Fibroblast of lung (primary cell): Measurements from ENCODE around the gene DENND1A. TPM values are rescaled to one million over a fixed set of nuclear protein-coding genes. Genes with fewer than 3 reads are reported as not detected.

ENCODE experiments used
- DNase-seq, 2 donors: peaks; one replicate each; pipeline versions ENCODE4 v3.0.0 to v3.0.0-alpha.2; 2010; ENCODE audit warnings: low read depth in 2 of 2
- H2AFZ ChIP-seq: 2 replicates; pipeline ENCODE4 v1.5.1; 2012; ENCODE audit warnings: low read length, control low read depth, inconsistent platforms
- H3K27ac ChIP-seq: 2 replicates; pipeline ENCODE4 v1.5.1; 2011; ENCODE audit warnings: low read length, control low read depth; ENCODE audit not compliant: insufficient read depth
- H3K27me3 ChIP-seq: 2 replicates; pipeline ENCODE4 v1.5.1; 2011; ENCODE audit warnings: mild to moderate bottlenecking, low read length; ENCODE audit not compliant: control insufficient read depth, insufficient read depth
- H3K36me3 ChIP-seq: 2 replicates; pipeline ENCODE4 v1.5.1; 2011; ENCODE audit warnings: low read length; ENCODE audit not compliant: control insufficient read depth, insufficient read depth
- H3K4me1 ChIP-seq: 2 replicates; pipeline ENCODE4 v1.5.1; 2011; ENCODE audit warnings: low read length; ENCODE audit not compliant: control insufficient read depth, insufficient read depth; ENCODE audit errors: extremely low read depth
- H3K4me2 ChIP-seq: 2 replicates; pipeline ENCODE4 v1.5.1; 2011; ENCODE audit warnings: low read length, control low read depth; ENCODE audit not compliant: insufficient read depth; ENCODE audit errors: extremely low read depth
- H3K4me3 ChIP-seq, 4 experiments: fragments of 200-600 bp in 1 of 4; sonication (generic) in 1 of 4; replicated peaks in 1 of 4; 2 replicates each; pipeline ENCODE4 v1.5.1; 2011 to 2016; ENCODE audit warnings: low read length in 4 of 4, low read depth in 3 of 4, mild to moderate bottlenecking in 3 of 4, control low read depth in 2 of 4, inconsistent platforms in 1 of 4, mixed read lengths in 1 of 4; ENCODE audit not compliant: insufficient read depth in 1 of 4; ENCODE audit errors: control extremely low read depth in 1 of 4
- H3K79me2 ChIP-seq: 2 replicates; pipeline ENCODE4 v1.5.1; 2012; ENCODE audit warnings: mild to moderate bottlenecking, low read length, inconsistent platforms; ENCODE audit not compliant: control insufficient read depth, insufficient read depth
- H3K9ac ChIP-seq: 2 replicates; pipeline ENCODE4 v1.5.1; 2011; ENCODE audit warnings: mild to moderate bottlenecking, low read length, control low read depth; ENCODE audit not compliant: insufficient read depth
- H3K9me3 ChIP-seq: 2 replicates; pipeline ENCODE4 v1.5.1; 2012; ENCODE audit warnings: low read depth, low read length; ENCODE audit not compliant: control insufficient read depth, insufficient read depth
- H4K20me1 ChIP-seq: 2 replicates; pipeline ENCODE4 v1.5.1; 2011; ENCODE audit warnings: low read length; ENCODE audit not compliant: control insufficient read depth, insufficient read depth; ENCODE audit errors: extremely low read depth
- EZH2 ChIP-seq: IDR thresholded peaks from 2 replicates; pipeline ENCODE4 v1.5.1; 2012; ENCODE audit warnings: low read length, control low read depth, mild to moderate bottlenecking; ENCODE audit errors: missing control alignments
- polyA plus RNA-seq, 2 donors: library from polyadenylated mRNA; depleted of rRNA in 1 of 2; stranded (reverse) in 1 of 2; unstranded in 1 of 2; fragments of >200 nt; gene quantifications; 2 replicates each; pipeline ENCODE4 v1.2.1, GENCODE V29; 2011 to 2012; ENCODE audit warnings: missing spikeins in 1 of 2
- total RNA-seq: library from RNA; depleted of rRNA; stranded (reverse); fragments of >200 nt; gene quantifications from 2 replicates; pipeline ENCODE4 v1.2.1, GENCODE V29; 2014
- TF ChIP-seq, protein P1 (sequence below), 2 donors: IDR thresholded peaks in 1 of 2; conservative IDR thresholded peaks in 1 of 2; 1 replicate in 1 of 2; 2 replicates in 1 of 2; pipeline ENCODE4 v1.5.1; 2011 to 2012; ENCODE audit warnings: low read length in 2 of 2, control low read depth in 1 of 2, inconsistent platforms in 1 of 2, low read depth in 1 of 2, mild to moderate bottlenecking in 1 of 2

The DENND1A gene
- total and polyA plus RNA-seq, 2 donors (not counting 1 experiment from before 2014, with no cell fraction given): 13.0 to 18.3 TPM

DNA sequence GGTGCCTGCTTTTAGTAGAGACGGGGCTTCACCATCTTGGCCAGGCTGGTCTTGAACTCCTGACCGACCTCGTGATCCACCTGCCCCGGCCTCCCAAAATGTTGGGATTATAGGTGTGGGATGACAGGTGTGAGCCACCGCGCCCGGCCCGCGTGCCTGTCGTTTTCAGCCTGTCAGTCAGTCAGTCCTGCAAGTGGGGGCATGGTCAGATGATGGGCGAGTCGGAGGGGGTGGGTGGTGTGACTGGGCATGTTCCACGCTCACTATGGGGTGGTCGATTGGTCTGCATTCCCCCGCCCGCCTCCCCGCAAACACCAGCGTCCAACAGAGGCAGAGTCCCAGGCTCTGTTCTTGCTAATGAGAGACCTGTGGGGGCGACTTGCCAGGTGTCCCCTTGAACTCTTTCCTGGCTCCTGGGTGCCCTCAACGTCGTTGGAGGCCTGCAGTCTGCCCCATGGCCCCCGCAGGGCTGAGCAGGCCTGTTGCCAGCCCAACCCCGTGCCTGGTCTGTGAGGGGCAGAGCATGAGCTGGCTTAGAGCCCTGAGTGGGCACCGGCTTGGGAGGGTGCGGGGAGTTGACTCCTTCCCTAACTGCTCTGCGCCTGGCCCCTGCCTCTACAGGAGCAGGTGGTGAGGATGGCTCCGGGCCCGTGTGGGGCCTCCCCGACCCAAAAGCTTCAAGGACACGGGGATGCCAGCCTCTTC, 550.8 kb downstream of the DENND1A start:
- Histone ChIP-seq H3K4me2 (no peak overlapping the region), H3K9me3 (no peaks in the 10 kb centered on the region), H3K27me3 (peaks cover 15% of the 10 kb centered on the region), H2AFZ (no peak overlapping the region), H3K9ac (no peak overlapping the region), H3K4me3 (no peak overlapping the region), H4K20me1 (no peaks in the 10 kb centered on the region), H3K36me3 (no peaks in the 10 kb centered on the region), H3K27ac (no peak overlapping the region), H3K79me2 (no peaks in the 10 kb centered on the region), H3K4me1 (no peaks in the 10 kb centered on the region)
- TF ChIP-seq, protein P1, sequence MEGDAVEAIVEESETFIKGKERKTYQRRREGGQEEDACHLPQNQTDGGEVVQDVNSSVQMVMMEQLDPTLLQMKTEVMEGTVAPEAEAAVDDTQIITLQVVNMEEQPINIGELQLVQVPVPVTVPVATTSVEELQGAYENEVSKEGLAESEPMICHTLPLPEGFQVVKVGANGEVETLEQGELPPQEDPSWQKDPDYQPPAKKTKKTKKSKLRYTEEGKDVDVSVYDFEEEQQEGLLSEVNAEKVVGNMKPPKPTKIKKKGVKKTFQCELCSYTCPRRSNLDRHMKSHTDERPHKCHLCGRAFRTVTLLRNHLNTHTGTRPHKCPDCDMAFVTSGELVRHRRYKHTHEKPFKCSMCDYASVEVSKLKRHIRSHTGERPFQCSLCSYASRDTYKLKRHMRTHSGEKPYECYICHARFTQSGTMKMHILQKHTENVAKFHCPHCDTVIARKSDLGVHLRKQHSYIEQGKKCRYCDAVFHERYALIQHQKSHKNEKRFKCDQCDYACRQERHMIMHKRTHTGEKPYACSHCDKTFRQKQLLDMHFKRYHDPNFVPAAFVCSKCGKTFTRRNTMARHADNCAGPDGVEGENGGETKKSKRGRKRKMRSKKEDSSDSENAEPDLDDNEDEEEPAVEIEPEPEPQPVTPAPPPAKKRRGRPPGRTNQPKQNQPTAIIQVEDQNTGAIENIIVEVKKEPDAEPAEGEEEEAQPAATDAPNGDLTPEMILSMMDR (conservative IDR thresholded peaks at IDR 0.05 in 1 of 2, IDR thresholded peaks at IDR 0.05 in 1 of 2; ENCODE audit: low read depth in 1 of 2, low read length in 2 of 2): no peak
- TF ChIP-seq EZH2: no peak
- no peak for DNase-seq

DNA sequence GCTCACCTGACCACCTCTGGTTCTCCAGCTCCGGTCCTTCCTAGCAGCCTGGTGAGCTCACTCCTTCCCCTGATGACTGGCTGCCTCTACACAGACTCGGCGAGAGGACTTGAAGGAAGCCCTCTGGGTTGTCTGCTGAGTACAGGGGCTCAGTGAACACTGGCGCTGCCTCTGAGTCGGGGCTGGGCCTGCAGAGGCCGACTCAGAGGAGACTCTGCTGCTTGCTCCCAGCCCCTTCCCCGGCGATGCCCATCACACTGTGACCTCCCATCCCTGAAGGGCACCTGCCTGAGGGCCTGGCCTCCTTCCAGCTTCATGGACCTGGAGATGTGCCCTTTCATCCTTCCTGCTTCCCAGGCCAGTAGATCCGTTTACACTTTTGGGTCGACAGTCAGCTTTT, 551.9 kb downstream of the DENND1A start:
- H3K4me2 ChIP-seq: no peak overlapping the region
- DNase-seq: no peak
- H2AFZ ChIP-seq: no peak overlapping the region
- TF ChIP-seq, protein P1 (conservative IDR thresholded peaks at IDR 0.05 in 1 of 2, IDR thresholded peaks at IDR 0.05 in 1 of 2; ENCODE audit: low read depth in 1 of 2, low read length in 2 of 2): no peak
- no peak for TF ChIP-seq EZH2
- no peaks in the 10 kb centered on the region for H3K36me3 ChIP-seq
- H3K79me2 ChIP-seq: no peaks in the 10 kb centered on the region
- H4K20me1 ChIP-seq: no peaks in the 10 kb centered on the region
- no peaks in the 10 kb centered on the region for H3K9me3 ChIP-seq
- no peak overlapping the region for H3K27ac ChIP-seq
- no peaks in the 10 kb centered on the region for H3K4me1 ChIP-seq
- no peak overlapping the region for H3K4me3 ChIP-seq
- peaks cover 24% of the 10 kb centered on the region for H3K27me3 ChIP-seq
- no peak overlapping the region for H3K9ac ChIP-seq

DNA sequence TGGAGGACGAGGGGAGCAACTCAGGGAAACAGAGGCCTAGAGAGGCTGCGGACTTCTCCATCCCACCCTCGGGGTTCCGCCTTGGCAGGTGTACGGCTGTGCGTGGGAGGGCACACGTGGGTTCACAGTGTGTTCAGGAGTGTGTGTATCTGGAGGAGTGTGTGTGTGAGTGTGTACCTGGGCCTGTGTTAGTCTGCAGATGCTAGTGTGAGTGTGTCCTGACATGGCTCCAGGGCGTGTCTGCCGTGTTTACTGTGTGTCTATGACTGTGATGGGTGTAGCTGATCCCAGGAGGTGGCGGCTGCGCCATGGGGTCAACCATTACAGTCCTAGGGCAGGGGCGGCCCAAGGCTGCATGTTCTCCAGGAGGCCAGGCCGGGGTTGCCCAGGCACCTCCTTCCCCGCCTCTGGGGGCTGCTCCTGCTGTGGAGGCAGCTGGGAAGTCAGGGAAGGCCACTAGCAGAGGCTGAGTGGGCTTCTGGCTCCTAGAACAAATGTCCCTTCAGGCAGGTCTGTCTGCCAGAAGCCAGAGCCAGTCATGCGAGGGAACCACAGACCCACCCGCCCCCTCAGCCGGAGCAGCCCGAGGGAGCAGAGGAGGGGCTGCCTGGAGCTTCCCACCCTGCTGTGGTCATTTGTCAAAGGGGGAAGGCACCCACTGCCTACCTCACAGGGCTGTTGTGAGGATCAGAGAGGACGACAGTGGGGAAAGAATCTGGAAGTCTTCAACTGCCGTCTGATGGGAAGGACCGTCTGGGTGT, 552.5 kb downstream of the DENND1A start:
- H3K4me3 ChIP-seq: no peak overlapping the region
- no peaks in the 10 kb centered on the region for H4K20me1 ChIP-seq
- TF ChIP-seq, protein P1 (conservative IDR thresholded peaks at IDR 0.05 in 1 of 2, IDR thresholded peaks at IDR 0.05 in 1 of 2; ENCODE audit: low read depth in 1 of 2, low read length in 2 of 2): no peak
- TF ChIP-seq EZH2: no peak
- H3K79me2 ChIP-seq: no peaks in the 10 kb centered on the region
- H3K36me3 ChIP-seq: no peaks in the 10 kb centered on the region
- H3K4me1 ChIP-seq: no peaks in the 10 kb centered on the region
- H3K9ac ChIP-seq: no peak overlapping the region
- no peak overlapping the region for H3K27ac ChIP-seq
- no peaks in the 10 kb centered on the region for H3K9me3 ChIP-seq
- no peak overlapping the region for H2AFZ ChIP-seq
- peak in 1 of 2 donors; percentile 30 for DNase-seq
- peaks cover 30% of the 10 kb centered on the region for H3K27me3 ChIP-seq
- no peak overlapping the region for H3K4me2 ChIP-seq
